K562 (cell line): ENCODE results near the gene LTBP1. TPM values are rescaled to one million over a fixed set of nuclear protein-coding genes. Genes with fewer than 3 reads are reported as not detected.

ENCODE experiments used
- ATAC-seq: fragments of 200-7000 bp; cut with Tn5 transposase; 3 replicates; pipeline ENCODE4 v1.9.1; 2020; ENCODE audit warnings: moderate library complexity
- BruUV-seq: library from RNA; stranded (reverse); fragments of 400-500 nt; replicated peaks from 2 replicates; lab custom pipeline; 2021; lab: Mats Ljungman, UMichigan
- CTCF ChIA-PET: fragments of 300-600 bp; formaldehyde crosslinking; extraction: SDS; loops from one replicate; lab custom pipeline; 2021; ENCODE audit warnings: low intra/inter-chr PET ratio; lab: Yijun Ruan, JAX
- POLR2A ChIA-PET: fragments of 300-600, 350-650 bp; sonication (Branson Sonifier 250); formaldehyde crosslinking; extraction: SDS; loops from one replicate; lab custom pipeline; 2021; ENCODE audit warnings: antibody characterized with exemption, inconsistent platforms; lab: Yijun Ruan, JAX
- DNase-seq, 4 experiments: peaks; one replicate each; pipeline versions ENCODE4 v3.0.0 to v3.0.0-alpha.2; 2011 to 2018; ENCODE audit warnings: low spot score in 3 of 4, mixed read lengths in 3 of 4; ENCODE audit errors: extremely low read depth in 1 of 4
- FAIRE-seq: peaks from 2 replicates; lab custom pipeline; 2011; peaks lifted over from hg19 to GRCh38; lab: Jason Lieb, UNC
- H2AFZ ChIP-seq: 2 replicates; pipeline ENCODE4 v1.6.0; 2011; ENCODE audit warnings: low read depth, low read length, control low read depth, inconsistent platforms
- H3K27ac ChIP-seq: fragments of 200-600 bp; 3 replicates; pipeline ENCODE4 v1.8.0; 2011; ENCODE audit warnings: low read depth, mild to moderate bottlenecking, control low read depth, inconsistent platforms, low read length, moderate library complexity, mixed read lengths; ENCODE audit errors: extremely low read depth
- H3K27me3 ChIP-seq, 2 experiments: fragments of 300-600 bp in 1 of 2; 2 replicates in 1 of 2; 3 replicates in 1 of 2; pipeline versions ENCODE4 v1.6.0 to v1.8.0; 2011; ENCODE audit warnings: inconsistent platforms in 2 of 2, low read length in 2 of 2, mild to moderate bottlenecking in 1 of 2, mixed read lengths in 1 of 2, moderate library complexity in 1 of 2; ENCODE audit not compliant: control insufficient read depth in 2 of 2, insufficient read depth in 2 of 2
- H3K36me3 ChIP-seq: fragments of 300-600 bp; 3 replicates; pipeline ENCODE4 v1.8.0; 2011; ENCODE audit warnings: mild to moderate bottlenecking, low read length, inconsistent platforms; ENCODE audit not compliant: control insufficient read depth, insufficient read depth
- H3K4me1 ChIP-seq, 2 experiments: fragments of 200-600 bp in 1 of 2; replicated peaks in 1 of 2; 2 replicates in 1 of 2; 3 replicates in 1 of 2; pipeline versions ENCODE4 v1.5.1 to v1.8.0; 2011; ENCODE audit warnings: inconsistent platforms in 2 of 2, low read length in 2 of 2, mild to moderate bottlenecking in 1 of 2, mixed read lengths in 1 of 2, moderate library complexity in 1 of 2; ENCODE audit not compliant: control insufficient read depth in 2 of 2, insufficient read depth in 2 of 2
- H3K4me2 ChIP-seq: 2 replicates; pipeline ENCODE4 v1.6.1; 2011; ENCODE audit warnings: low read length, control low read depth, inconsistent platforms, mixed read lengths; ENCODE audit not compliant: insufficient read depth
- H3K4me3 ChIP-seq: fragments of 200-600 bp; sonication (generic), shearing (Covaris generic); 2 replicates; pipeline ENCODE4 v1.5.1; 2016; ENCODE audit warnings: control low read depth, inconsistent platforms
- H3K79me2 ChIP-seq: fragments of 200-600 bp; 3 replicates; pipeline ENCODE4 v1.8.0; 2011; ENCODE audit warnings: low read length, inconsistent platforms; ENCODE audit not compliant: control insufficient read depth, insufficient read depth
- H3K9ac ChIP-seq, 2 experiments: 2 replicates each; pipeline versions ENCODE4 v1.6.0 to v1.6.1; 2011; ENCODE audit warnings: low read depth in 2 of 2, low read length in 2 of 2, control low read depth in 1 of 2, inconsistent platforms in 1 of 2, mild to moderate bottlenecking in 1 of 2, mixed read lengths in 1 of 2; ENCODE audit not compliant: insufficient read depth in 1 of 2
- H3K9me1 ChIP-seq: one replicate; pipeline ENCODE4 v1.6.0; 2011; ENCODE audit warnings: inconsistent platforms, mild to moderate bottlenecking, low read length, moderate library complexity; ENCODE audit not compliant: control insufficient read depth, insufficient read depth
- H3K9me3 ChIP-seq: replicated peaks from 2 replicates; pipeline ENCODE4 v1.5.1; 2011; ENCODE audit warnings: low read depth, low read length, inconsistent platforms; ENCODE audit not compliant: control insufficient read depth, insufficient read depth
- H4K20me1 ChIP-seq: replicated peaks from 2 replicates; pipeline ENCODE4 v1.6.1; 2011; ENCODE audit warnings: low read length, inconsistent platforms, mixed read lengths; ENCODE audit not compliant: control insufficient read depth, insufficient read depth
- CBFA2T3 ChIP-seq: fragments of 450-650 bp; IDR thresholded peaks from 2 replicates; pipeline ENCODE4 v1.6.1; 2017
- FOXA3 ChIP-seq, 2 experiments: fragments of 450-650 bp in 1 of 2; sonication (generic) in 1 of 2; formaldehyde crosslinking; IDR thresholded peaks in 1 of 2; conservative IDR thresholded peaks in 1 of 2; 2 replicates each; pipeline versions ENCODE4 v1.4.0 to v1.8.0; 2020 to 2022; ENCODE audit warnings: mild to moderate bottlenecking in 2 of 2, missing genetic modification reagents in 1 of 2
- MTF1 ChIP-seq: fragments of 250-450 bp; sonication (Bioruptor Pico); IDR thresholded peaks from 2 replicates; pipeline ENCODE4 v1.9.0; 2021; ENCODE audit warnings: moderate library complexity, mild to moderate bottlenecking, inconsistent platforms, borderline replicate concordance
- ZNF395 ChIP-seq: fragments of 200-800 bp; sonication (Bioruptor generic); IDR thresholded peaks from 2 replicates; pipeline ENCODE4 v1.6.1; 2017; ENCODE audit warnings: missing genetic modification characterization, missing compliant biosample characterization
- WGBS: fragments of 100-300 bp; shearing (Covaris generic); methylation state at CpG from one replicate; pipeline ENCODE4 v1.1.6; 2016; ENCODE audit warnings: low coverage, mixed read lengths; ENCODE audit not compliant: insufficient coverage; ENCODE audit errors: missing lambda C conversion rate; 5-methylcytosine and 5-hydroxymethylcytosine counted together
- in situ Hi-C: fragments of 300-500 bp; cut with MboI; formaldehyde crosslinking; loops from 4 replicates; pipeline ENCODE4 v1.15.0; 2018; ENCODE audit warnings: inconsistent platforms, mixed read lengths
- intact Hi-C: fragments of 100-400 bp; cut with micrococcal nuclease; formaldehyde crosslinking; loops from 2 replicates; pipeline ENCODE4 v1.14.2; 2022
- polyA plus RNA-seq, 8 experiments: library from polyadenylated mRNA; depleted of rRNA in 4 of 8; stranded (reverse) in 5 of 8; unstranded in 3 of 8; fragments of >200 nt; fragmentation: Nextera tagmentation in 2 of 8; fragmentation: Illumina TruSeq in 1 of 8; extraction: Ambion mirVana in 2 of 8; extraction: Trizol in 1 of 8; gene quantifications; 2 replicates each; pipeline versions ENCODE4 v1.2.1 to v1.2.3, GENCODE V29; 2011 to 2014; ENCODE audit warnings: inconsistent platforms in 1 of 8, missing spikeins in 1 of 8
- total RNA-seq, 7 experiments: library from RNA; depleted of rRNA in 6 of 7; stranded (reverse); fragments of >200 nt in 6 of 7; fragmentation: Illumina TruSeq in 2 of 7; extraction: Trizol in 2 of 7; gene quantifications; 2 replicates each; pipeline versions ENCODE4 v1.2.1 to v1.2.3, GENCODE V29; 2011 to 2021; ENCODE audit warnings: low replicate concordance in 1 of 7

Gene LTBP1
- total and polyA plus RNA-seq, 9 of the 15 experiments (the other 6 are each of a cell fraction or from before 2014, with no cell fraction given), result 3.6 to 16.4 (median 8.5) TPM

GRCh38 chr2:33342705-33343104 is 396.0 kb downstream of the LTBP1 start:
- no peaks in the 10 kb centered on the region for H3K36me3 ChIP-seq
- intact Hi-C loops (no loop called here), in situ Hi-C loops (no loop called here)
- no peak overlapping the region for H3K9ac ChIP-seq
- TF ChIP-seq ZNF395 (CRISPR knock-in tag) (no peak), FOXA3 (CRISPR knock-in tag; conservative IDR thresholded peaks at IDR 0.05 in 1 of 2, IDR thresholded peaks at IDR 0.05 in 1 of 2) (peak in 1 of 2 experiments; percentile 76; a peak in 2 of 4 replicates), CBFA2T3 (peak; percentile 38; the same call in 1 of the 2 replicates), MTF1 (CRISPR knock-in tag) (no peak)
- no peak overlapping the region for H3K4me3 ChIP-seq
- BruUV-seq, result no TSS peak
- H4K20me1 ChIP-seq, result no peaks in the 10 kb centered on the region
- FAIRE-seq (no peak), ATAC-seq (no peak), DNase-seq (no peak)
- no peak overlapping the region for H2AFZ ChIP-seq
- no peak overlapping the region for H3K4me2 ChIP-seq
- WGBS, result 18% methylated on average over 4 of the region's 4 CpGs
- POLR2A ChIA-PET, result interaction anchor here (0.5 kb wide), 1 partner anchor 286 kb away, joined by 5 read pairs; no protein-coding TSS in a partner anchor
- H3K27me3 ChIP-seq, result no peaks in the 10 kb centered on the region
- H3K9me3 ChIP-seq, result no peaks in the 10 kb centered on the region
- H3K27ac ChIP-seq, result no peak overlapping the region
- CTCF ChIA-PET, result no interaction called here
- no peaks in the 10 kb centered on the region for H3K79me2 ChIP-seq
- H3K9me1 ChIP-seq, result peaks cover 3% of the 10 kb centered on the region
- H3K4me1 ChIP-seq, result no peaks in the 10 kb centered on the region
